ENCODE measurements around the gene CELF3. TPM values are rescaled to one million over a fixed set of nuclear protein-coding genes. Genes with fewer than 3 reads are reported as not detected.

Gene CELF3
- total and polyA plus RNA-seq, 9 of the 15 experiments (the other 6 are each of a cell fraction or from before 2014, with no cell fraction given) = not detected

- TF ChIP-seq PBX2 (CRISPR knock-in tag; IDR thresholded peaks at IDR 0.05; ENCODE audit: low read depth) (no peak), PBX2 (tag; conservative IDR thresholded peaks at IDR 0.05; ENCODE audit: low read depth) (no peak)
These were observed 2.1 kb upstream of the CELF3 start (continued) for GRCh38 chr1:151718666-151719065.

GRCh38 chr1:151718011-151718431, 1.4 kb upstream of the CELF3 start:
- Histone ChIP-seq H3K4me2 (ENCODE audit: insufficient read depth, low read length) (no peak overlapping the region), H3K4me1 (replicated peaks in 1 of 2; ENCODE audit: control insufficient read depth in 2 of 2, insufficient read depth in 2 of 2, low read length in 2 of 2) (peaks cover 13 to 21% of the 10 kb centered on the region in 2 experiments), H4K20me1 (replicated peaks; ENCODE audit: control insufficient read depth, insufficient read depth, low read length) (peaks cover 18% of the 10 kb centered on the region), H3K27me3 (ENCODE audit: control insufficient read depth in 2 of 2, insufficient read depth in 2 of 2, low read length in 2 of 2) (peaks cover 13 to 49% of the 10 kb centered on the region in 2 experiments), H3K36me3 (ENCODE audit: control insufficient read depth, insufficient read depth, low read length) (no peaks in the 10 kb centered on the region), H3K4me3 (no peak overlapping the region), H3K9me3 (replicated peaks; ENCODE audit: control insufficient read depth, insufficient read depth, low read depth, low read length) (no peaks in the 10 kb centered on the region), H3K27ac (ENCODE audit: extremely low read depth, low read depth, low read length) (no peak overlapping the region), H2AFZ (ENCODE audit: low read depth, low read length) (no peak overlapping the region), H3K9ac (ENCODE audit: insufficient read depth in 1 of 2, low read depth in 2 of 2, low read length in 2 of 2) (no peak overlapping the region), H3K9me1 (ENCODE audit: control insufficient read depth, insufficient read depth, low read length) (no peaks in the 10 kb centered on the region), H3K79me2 (ENCODE audit: control insufficient read depth, insufficient read depth, low read length) (no peaks in the 10 kb centered on the region)
- ATAC-seq = no peak
- ChIA-PET POLR2A (interaction anchor here (0.6 to 1.1 kb wide), 3 partner anchors 42 to 178 kb away, joined by 3 read pairs; partner anchors contain the start of gene TUFT1), CTCF (ENCODE audit: low intra/inter-chr PET ratio) (no interaction called here)
- no TSS peak for BruUV-seq (replicated peaks)
- WGBS (ENCODE audit: insufficient coverage, low coverage, missing lambda C conversion rate) = 2% methylated on average over 4 of the region's 4 CpGs
- intact Hi-C loops (cut with micrococcal nuclease) (no loop called here), in situ Hi-C loops (cut with MboI) (no loop called here)
- DNase-seq (ENCODE audit: extremely low read depth in 1 of 4, low spot score in 3 of 4) = no peak
- no peak for FAIRE-seq
- no peak for TF ChIP-seq KDM2B (CRISPR knock-in tag; IDR thresholded peaks at IDR 0.05)
- no peak for TF ChIP-seq IRF2 (CRISPR knock-in tag; IDR thresholded peaks at IDR 0.05)
- no peak for TF ChIP-seq ZNF140 (CRISPR knock-in tag; IDR thresholded peaks at IDR 0.05)
- no peak for TF ChIP-seq NFRKB (IDR thresholded peaks at IDR 0.05; ENCODE audit: low read depth)
- no peak for TF ChIP-seq NCOA2 (IDR thresholded peaks at IDR 0.05; ENCODE audit: partially characterized antibody in 2 of 2)
- TF ChIP-seq ATF4 (CRISPR knock-in tag; IDR thresholded peaks at IDR 0.05) = no peak
- TF ChIP-seq ARID2 (IDR thresholded peaks at IDR 0.05) = no peak
- TF ChIP-seq MTA1 (IDR thresholded peaks at IDR 0.05; ENCODE audit: borderline replicate concordance) = no peak
- no peak for TF ChIP-seq HNRNPL (IDR thresholded peaks at IDR 0.05; ENCODE audit: low read depth, low read length)
- TF ChIP-seq ZNF764 (CRISPR knock-in tag; IDR thresholded peaks at IDR 0.05; ENCODE audit: low read depth) = no peak
- no peak for TF ChIP-seq ZNF449 (CRISPR knock-in tag; IDR thresholded peaks at IDR 0.05)
- TF ChIP-seq MED1 (CRISPR knock-in tag; IDR thresholded peaks at IDR 0.05; ENCODE audit: borderline replicate concordance) = no peak
- TF ChIP-seq BRD4 (IDR thresholded peaks at IDR 0.05) = no peak
